DND-41 (cell line): Measurements from ENCODE around the gene PRPF38B.

Experiments
- CTCF ChIP-seq: IDR thresholded peaks from 2 replicates; pipeline ENCODE4 v1.5.1; 2012; ENCODE audit warnings: borderline replicate concordance, low read length, moderate library complexity, mild to moderate bottlenecking; ENCODE audit not compliant: poor library complexity, severe bottlenecking; ENCODE audit errors: extremely low read depth
- EZH2 ChIP-seq: IDR thresholded peaks from 3 replicates; pipeline ENCODE4 v1.6.1; 2012; ENCODE audit warnings: borderline replicate concordance, low read depth, mild to moderate bottlenecking, moderate library complexity, low read length, inconsistent platforms; ENCODE audit not compliant: severe bottlenecking

- TF ChIP-seq CTCF (no peak), EZH2 (no peak)
These were observed at the start of gene PRPF38B for GRCh38 chr1:108691942-108692723.
